ENCODE measurements around the gene RBM12. TPM values are rescaled to one million over a fixed set of nuclear protein-coding genes. Genes with fewer than 3 reads are reported as not detected.

The RBM12 gene
- total RNA-seq (ENCODE audit: low replicate concordance): 15.6 and 30.8 TPM in 2 replicates

GRCh38 chr20:35664466-35665206, at the start of gene RBM12, which contains the start of gene CPNE1:
RBM12 (minus strand) TSS chr20:35664900; CDS start chr20:35655322, 9,578 bp downstream.
CPNE1 (minus strand) TSS chr20:35664900; CDS start chr20:35632923, 31,977 bp downstream.

GRCh38 chr20:35699127-35699956, 34.6 kb upstream of the RBM12 start, which contains the start of the genes NFS1 and ROMO1:
NFS1 (minus strand) TSS chr20:35699352; CDS start chr20:35699288, 64 bp downstream.
ROMO1 (plus strand) TSS chr20:35699405; CDS start chr20:35699633, 228 bp downstream.

GRCh38 chr20:35615667-35616464, 48.8 kb downstream of the RBM12 start, which contains the start of gene SPAG4:
SPAG4 (plus strand) TSS chr20:35615829; CDS start chr20:35616004, 175 bp downstream.

Other genes with a start within 250 kb of the RBM12 start
- 1.8 and 12.8 TPM in 2 replicates for gene GDF5, start 226.7 kb downstream of the RBM12 start, total RNA-seq (ENCODE audit: low replicate concordance)
- gene CEP250, start 209.3 kb downstream of the RBM12 start, total RNA-seq (ENCODE audit: low replicate concordance): 16.4 and 38.3 TPM in 2 replicates
- gene C20orf173, start 135.2 kb downstream of the RBM12 start, total RNA-seq (ENCODE audit: low replicate concordance): not detected in 2 replicates
- gene ERGIC3, start 122.8 kb downstream of the RBM12 start, total RNA-seq (ENCODE audit: low replicate concordance): 358 and 938 TPM in 2 replicates
- gene SPAG4, start 49.1 kb downstream of the RBM12 start, total RNA-seq (ENCODE audit: low replicate concordance): 3.5 and 17.3 TPM in 2 replicates
- 160 and 220 TPM in 2 replicates for gene CPNE1, start within 50 bp of the RBM12 start, total RNA-seq (ENCODE audit: low replicate concordance)
- 17.8 and 21.7 TPM in 2 replicates for gene NFS1, start 34.5 kb upstream of the RBM12 start, total RNA-seq (ENCODE audit: low replicate concordance)
- 254 and 437 TPM in 2 replicates for gene ROMO1, start 34.5 kb upstream of the RBM12 start, total RNA-seq (ENCODE audit: low replicate concordance)
- 279 and 325 TPM in 2 replicates for gene RBM39, start 77.4 kb upstream of the RBM12 start, total RNA-seq (ENCODE audit: low replicate concordance)
- gene PHF20, start 107.1 kb upstream of the RBM12 start, total RNA-seq (ENCODE audit: low replicate concordance): 15.8 and 19.1 TPM in 2 replicates

Measured in smooth muscle cell of the coronary artery (primary cell).